ENCODE results near the gene NR1D2. TPM values are rescaled to one million over a fixed set of nuclear protein-coding genes. Genes with fewer than 3 reads are reported as not detected.

NR1D2 gene
- total RNA-seq, 1 experiment from 2014 or later: 18.4 TPM

DNA sequence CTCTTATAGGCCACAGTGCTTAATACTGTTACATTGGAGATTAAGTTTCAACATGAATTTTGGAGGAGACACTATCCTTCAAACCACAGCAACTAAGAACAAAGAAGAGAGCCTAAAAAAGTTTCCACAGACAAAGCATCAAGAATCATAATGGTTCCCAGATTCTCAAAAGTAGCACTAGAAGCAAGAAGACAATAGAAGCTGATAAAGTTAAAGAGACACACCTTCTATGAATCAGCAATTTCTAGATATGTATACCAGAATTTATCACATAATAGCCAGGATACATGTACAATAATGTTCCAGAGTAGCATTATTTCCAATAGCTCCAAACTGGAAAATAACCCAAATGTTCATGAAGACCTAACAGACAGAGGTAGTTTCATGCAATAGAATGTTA is 40.5 kb upstream of the NR1D2 start (continued):
- TF ChIP-seq ZMAT4 (CRISPR knock-in tag; IDR thresholded peaks at IDR 0.05): no peak

DNA sequence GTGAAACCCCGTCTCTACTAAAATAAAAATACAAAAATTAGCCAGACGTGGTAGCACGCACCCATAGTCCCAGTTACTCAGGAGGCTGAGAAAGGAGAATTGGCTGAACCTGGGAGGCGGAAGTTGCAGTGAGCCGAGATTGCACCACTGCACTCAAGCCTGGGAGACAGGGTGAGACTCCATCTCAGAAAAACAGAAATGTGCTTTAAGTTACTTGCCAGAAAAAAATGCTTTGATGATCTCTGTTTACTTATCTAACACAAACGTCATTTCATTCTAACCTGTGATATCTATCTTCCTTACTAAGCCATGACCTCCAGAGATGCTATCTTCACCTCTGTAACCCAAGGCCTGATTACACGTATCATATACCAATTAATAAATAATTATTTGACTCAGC is 35.7 kb upstream of the NR1D2 start:
- ATAC-seq: no peak
- ChIA-PET CTCF (no interaction called here), POLR2A (interaction anchor here (0.7 kb wide), 1 partner anchor 82 kb away, joined by 3 read pairs; no protein-coding TSS in a partner anchor)
- Mint-ChIP-seq H3K27me3 (ENCODE audit: low read depth) (no peaks in the 10 kb centered on the region), H3K4me1 (peaks cover 5% of the 10 kb centered on the region), H3K9me3 (peaks cover 3% of the 10 kb centered on the region), H3K36me3 (peaks cover 37% of the 10 kb centered on the region), H3K4me3 (no peak overlapping the region), H3K27ac (no peak overlapping the region)
- no peak for TF ChIP-seq SMAD3 (CRISPR knock-in tag; IDR thresholded peaks at IDR 0.05; ENCODE audit: borderline replicate concordance)
- TF ChIP-seq MXD4 (CRISPR knock-in tag; IDR thresholded peaks at IDR 0.05; ENCODE audit: borderline replicate concordance): no peak
- TF ChIP-seq E2F1 (CRISPR knock-in tag; IDR thresholded peaks at IDR 0.05): no peak
- TF ChIP-seq ZNF317 (CRISPR knock-in tag; IDR thresholded peaks at IDR 0.05; ENCODE audit: borderline replicate concordance, low read depth): no peak
- TF ChIP-seq ESRRA (CRISPR knock-in tag; IDR thresholded peaks at IDR 0.05; ENCODE audit: borderline replicate concordance): no peak
- no peak for TF ChIP-seq NR1H2 (CRISPR knock-in tag; IDR thresholded peaks at IDR 0.05)
- TF ChIP-seq, protein P1, sequence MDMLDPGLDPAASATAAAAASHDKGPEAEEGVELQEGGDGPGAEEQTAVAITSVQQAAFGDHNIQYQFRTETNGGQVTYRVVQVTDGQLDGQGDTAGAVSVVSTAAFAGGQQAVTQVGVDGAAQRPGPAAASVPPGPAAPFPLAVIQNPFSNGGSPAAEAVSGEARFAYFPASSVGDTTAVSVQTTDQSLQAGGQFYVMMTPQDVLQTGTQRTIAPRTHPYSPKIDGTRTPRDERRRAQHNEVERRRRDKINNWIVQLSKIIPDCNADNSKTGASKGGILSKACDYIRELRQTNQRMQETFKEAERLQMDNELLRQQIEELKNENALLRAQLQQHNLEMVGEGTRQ (CRISPR knock-in tag; IDR thresholded peaks at IDR 0.05): no peak
- TF ChIP-seq GABPB1 (CRISPR knock-in tag; IDR thresholded peaks at IDR 0.05): no peak
- TF ChIP-seq NFE2L1 (CRISPR knock-in tag; IDR thresholded peaks at IDR 0.05): no peak
- no peak for TF ChIP-seq MYBL2 (CRISPR knock-in tag; IDR thresholded peaks at IDR 0.05)
- TF ChIP-seq E2F4 (CRISPR knock-in tag; IDR thresholded peaks at IDR 0.05; ENCODE audit: borderline replicate concordance, low read depth): no peak
- TF ChIP-seq, protein P2, sequence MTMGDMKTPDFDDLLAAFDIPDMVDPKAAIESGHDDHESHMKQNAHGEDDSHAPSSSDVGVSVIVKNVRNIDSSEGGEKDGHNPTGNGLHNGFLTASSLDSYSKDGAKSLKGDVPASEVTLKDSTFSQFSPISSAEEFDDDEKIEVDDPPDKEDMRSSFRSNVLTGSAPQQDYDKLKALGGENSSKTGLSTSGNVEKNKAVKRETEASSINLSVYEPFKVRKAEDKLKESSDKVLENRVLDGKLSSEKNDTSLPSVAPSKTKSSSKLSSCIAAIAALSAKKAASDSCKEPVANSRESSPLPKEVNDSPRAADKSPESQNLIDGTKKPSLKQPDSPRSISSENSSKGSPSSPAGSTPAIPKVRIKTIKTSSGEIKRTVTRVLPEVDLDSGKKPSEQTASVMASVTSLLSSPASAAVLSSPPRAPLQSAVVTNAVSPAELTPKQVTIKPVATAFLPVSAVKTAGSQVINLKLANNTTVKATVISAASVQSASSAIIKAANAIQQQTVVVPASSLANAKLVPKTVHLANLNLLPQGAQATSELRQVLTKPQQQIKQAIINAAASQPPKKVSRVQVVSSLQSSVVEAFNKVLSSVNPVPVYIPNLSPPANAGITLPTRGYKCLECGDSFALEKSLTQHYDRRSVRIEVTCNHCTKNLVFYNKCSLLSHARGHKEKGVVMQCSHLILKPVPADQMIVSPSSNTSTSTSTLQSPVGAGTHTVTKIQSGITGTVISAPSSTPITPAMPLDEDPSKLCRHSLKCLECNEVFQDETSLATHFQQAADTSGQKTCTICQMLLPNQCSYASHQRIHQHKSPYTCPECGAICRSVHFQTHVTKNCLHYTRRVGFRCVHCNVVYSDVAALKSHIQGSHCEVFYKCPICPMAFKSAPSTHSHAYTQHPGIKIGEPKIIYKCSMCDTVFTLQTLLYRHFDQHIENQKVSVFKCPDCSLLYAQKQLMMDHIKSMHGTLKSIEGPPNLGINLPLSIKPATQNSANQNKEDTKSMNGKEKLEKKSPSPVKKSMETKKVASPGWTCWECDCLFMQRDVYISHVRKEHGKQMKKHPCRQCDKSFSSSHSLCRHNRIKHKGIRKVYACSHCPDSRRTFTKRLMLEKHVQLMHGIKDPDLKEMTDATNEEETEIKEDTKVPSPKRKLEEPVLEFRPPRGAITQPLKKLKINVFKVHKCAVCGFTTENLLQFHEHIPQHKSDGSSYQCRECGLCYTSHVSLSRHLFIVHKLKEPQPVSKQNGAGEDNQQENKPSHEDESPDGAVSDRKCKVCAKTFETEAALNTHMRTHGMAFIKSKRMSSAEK (CRISPR knock-in tag; IDR thresholded peaks at IDR 0.05; ENCODE audit: borderline replicate concordance): no peak
- no peak for TF ChIP-seq MAX (CRISPR knock-in tag; IDR thresholded peaks at IDR 0.05)
- TF ChIP-seq ERG (CRISPR knock-in tag; IDR thresholded peaks at IDR 0.05): no peak
- no peak for TF ChIP-seq TCF7 (CRISPR knock-in tag; IDR thresholded peaks at IDR 0.05; ENCODE audit: low read depth)
- TF ChIP-seq, protein P3, sequence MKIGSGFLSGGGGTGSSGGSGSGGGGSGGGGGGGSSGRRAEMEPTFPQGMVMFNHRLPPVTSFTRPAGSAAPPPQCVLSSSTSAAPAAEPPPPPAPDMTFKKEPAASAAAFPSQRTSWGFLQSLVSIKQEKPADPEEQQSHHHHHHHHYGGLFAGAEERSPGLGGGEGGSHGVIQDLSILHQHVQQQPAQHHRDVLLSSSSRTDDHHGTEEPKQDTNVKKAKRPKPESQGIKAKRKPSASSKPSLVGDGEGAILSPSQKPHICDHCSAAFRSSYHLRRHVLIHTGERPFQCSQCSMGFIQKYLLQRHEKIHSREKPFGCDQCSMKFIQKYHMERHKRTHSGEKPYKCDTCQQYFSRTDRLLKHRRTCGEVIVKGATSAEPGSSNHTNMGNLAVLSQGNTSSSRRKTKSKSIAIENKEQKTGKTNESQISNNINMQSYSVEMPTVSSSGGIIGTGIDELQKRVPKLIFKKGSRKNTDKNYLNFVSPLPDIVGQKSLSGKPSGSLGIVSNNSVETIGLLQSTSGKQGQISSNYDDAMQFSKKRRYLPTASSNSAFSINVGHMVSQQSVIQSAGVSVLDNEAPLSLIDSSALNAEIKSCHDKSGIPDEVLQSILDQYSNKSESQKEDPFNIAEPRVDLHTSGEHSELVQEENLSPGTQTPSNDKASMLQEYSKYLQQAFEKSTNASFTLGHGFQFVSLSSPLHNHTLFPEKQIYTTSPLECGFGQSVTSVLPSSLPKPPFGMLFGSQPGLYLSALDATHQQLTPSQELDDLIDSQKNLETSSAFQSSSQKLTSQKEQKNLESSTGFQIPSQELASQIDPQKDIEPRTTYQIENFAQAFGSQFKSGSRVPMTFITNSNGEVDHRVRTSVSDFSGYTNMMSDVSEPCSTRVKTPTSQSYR (CRISPR knock-in tag; IDR thresholded peaks at IDR 0.05): no peak
- TF ChIP-seq TP53 (CRISPR knock-in tag; IDR thresholded peaks at IDR 0.05): no peak
- TF ChIP-seq NFATC4 (CRISPR knock-in tag; IDR thresholded peaks at IDR 0.05): no peak
- no peak for TF ChIP-seq AR (CRISPR knock-in tag; IDR thresholded peaks at IDR 0.05)
- no peak for TF ChIP-seq ZNF263 (CRISPR knock-in tag; IDR thresholded peaks at IDR 0.05; ENCODE audit: low read depth)
- DNase-seq (ENCODE audit: low spot score): no peak

Data from WTC11 (cell line).